Right renal pelvis (tissue), 4 donors: ENCODE measurements around the gene PARL. TPM values are rescaled to one million over a fixed set of nuclear protein-coding genes. Genes with fewer than 3 reads are reported as not detected.

Source experiments
- DNase-seq, 4 donors: peaks; one replicate each; pipeline ENCODE4 v3.0.0-alpha.2; 2013; ENCODE audit warnings: low read depth in 4 of 4, low spot score in 3 of 4, missing footprints in 1 of 4
- polyA plus RNA-seq, 4 donors: library from polyadenylated mRNA; unstranded; fragments of 120-200 nt; gene quantifications; one replicate each; pipeline ENCODE4 v1.2.1, GENCODE V29; 2013; ENCODE audit not compliant: insufficient read length in 4 of 4

Gene PARL
- polyA plus RNA-seq, 4 donors, result 55.1 to 63.9 (median 58.4) TPM

DNA sequence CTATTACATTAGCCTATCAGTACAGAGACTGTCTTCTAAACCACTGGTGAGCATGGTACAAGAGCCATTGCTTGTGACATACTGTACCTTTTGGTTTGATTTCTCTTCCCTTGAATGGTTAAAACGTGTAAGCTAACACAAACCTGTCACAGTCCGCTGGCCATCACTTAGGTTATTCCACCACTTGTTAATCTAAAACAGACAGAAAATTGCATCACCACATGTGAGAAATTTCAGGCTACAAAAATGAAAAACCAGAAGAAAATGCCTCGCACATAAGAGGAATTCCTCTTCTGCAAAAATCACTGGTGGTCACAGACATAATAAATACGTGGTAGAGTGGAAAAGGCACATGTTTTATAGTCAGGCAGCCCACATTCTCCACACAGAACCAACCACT, 22.1 kb downstream of the PARL start:
- no peak for DNase-seq

DNA sequence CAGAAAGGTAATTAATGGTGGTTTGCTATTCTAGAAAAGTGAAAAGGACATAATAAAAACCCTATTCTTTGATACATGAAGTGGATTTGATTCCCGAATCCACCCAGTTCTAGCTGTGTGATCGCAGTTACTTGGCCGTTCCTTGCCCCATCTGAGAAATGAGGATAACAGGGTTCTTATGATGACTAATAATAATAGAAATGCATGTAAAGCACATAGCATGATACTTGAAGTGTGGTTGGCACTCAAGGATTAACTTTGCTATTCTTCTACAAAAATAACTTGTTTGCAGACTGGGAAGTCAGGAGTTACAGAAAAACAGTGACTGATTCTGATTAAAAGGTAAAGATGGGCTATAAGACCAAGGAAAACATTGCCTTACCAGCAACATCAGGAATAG, 26.8 kb downstream of the PARL start:
- DNase-seq, result no peak

DNA sequence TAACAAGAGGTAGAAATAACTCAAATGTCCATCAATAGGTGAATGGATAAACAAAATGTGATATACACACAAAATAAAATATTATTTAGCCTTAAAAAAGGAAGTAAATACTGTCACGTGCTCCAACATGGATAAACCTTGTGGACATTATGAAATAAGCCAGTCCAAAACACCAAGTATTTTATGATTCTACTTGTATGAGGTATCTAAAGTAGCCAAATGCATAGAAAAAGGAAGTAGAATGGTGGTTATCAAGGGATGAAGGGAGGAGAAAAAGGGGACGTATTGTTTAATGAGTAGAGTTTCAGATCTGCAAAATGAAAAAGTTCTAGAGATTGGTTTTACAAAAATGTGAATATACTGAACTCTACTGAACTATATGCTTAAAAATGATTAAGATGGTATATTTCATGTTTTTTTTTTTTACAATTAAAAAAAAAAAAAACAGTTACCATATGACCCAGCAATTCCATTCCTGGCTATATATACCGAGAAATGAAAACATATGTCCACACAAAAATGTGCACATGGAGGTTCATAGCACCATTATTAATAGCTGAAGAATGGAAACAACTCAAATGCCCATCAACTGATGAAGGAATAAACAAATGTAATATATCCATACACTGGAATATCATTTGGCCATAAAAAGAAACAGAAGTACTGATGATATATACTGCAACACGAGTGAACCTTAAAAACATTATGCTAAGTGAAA, 30.2 kb downstream of the PARL start:
- DNase-seq, result no peak

DNA sequence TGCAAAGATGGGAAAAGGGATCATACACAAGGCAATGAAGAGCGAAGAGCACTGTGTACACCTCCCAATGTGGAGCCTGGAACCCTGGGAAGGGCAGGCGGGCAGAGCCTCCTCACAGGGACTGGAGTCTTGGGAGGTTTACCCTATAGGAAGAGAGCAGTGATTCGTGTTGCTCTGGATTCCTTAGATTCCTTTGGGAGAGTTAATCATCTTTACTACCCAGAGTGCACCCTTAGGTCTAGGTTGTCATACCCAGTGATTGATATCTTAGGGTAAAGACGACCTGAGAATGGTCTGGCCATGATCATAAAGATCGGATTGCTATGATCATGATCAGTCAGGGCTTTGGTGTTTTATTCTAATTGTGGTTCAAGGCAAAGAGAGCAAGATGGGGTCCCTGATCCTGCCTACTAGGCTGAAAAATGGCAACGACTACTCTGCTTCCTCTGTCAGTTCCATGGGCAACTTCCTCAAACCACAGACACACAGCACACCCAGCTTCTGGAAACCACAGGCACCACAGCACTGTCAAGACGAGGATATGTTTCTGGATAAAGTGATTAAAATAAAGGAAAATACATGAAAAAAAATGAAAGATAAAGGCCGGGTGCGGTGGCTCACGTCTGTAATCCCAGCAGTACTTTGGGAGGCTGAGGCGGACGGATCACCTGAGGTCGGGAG, 38.9 kb downstream of the PARL start:
- DNase-seq, result no peak

DNA sequence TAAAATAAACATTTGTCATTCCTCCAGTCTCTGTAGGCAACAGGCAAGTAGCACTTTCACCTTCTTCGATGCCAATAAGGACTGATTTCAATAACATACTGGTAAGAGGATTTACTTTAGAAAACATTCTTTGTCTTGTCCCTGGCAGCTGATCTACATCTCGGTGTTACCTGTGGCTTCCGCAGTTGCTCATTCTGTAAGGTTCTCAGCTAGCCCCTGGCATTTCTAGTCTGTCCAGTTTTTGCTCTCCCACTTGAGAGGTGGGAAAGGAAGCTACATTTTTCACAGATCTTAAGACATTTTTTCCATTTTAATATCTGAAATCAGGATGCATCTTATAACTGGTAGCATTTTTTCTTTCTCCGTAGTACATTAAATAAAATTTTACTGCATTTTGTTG, 39.6 kb downstream of the PARL start:
- no peak for DNase-seq

DNA sequence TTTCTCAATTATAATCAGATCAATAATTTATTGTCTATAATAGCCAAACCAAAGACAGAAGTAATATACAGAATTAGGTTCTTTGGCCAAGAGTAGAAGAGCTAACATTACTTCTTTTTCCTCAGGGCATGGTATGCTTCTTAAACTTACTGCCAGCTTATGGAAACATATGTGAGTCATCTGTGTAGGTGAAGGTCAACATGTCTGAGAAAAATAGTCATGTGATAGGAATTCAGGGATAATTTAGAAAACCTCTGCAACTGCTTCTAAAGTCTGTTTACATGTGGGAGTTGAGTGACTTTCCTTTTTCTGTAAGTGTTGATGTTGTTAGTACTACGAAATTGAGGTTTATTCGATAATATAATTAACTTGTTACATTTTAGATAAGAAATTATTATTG, 40.1 kb downstream of the PARL start:
- no peak for DNase-seq

DNA sequence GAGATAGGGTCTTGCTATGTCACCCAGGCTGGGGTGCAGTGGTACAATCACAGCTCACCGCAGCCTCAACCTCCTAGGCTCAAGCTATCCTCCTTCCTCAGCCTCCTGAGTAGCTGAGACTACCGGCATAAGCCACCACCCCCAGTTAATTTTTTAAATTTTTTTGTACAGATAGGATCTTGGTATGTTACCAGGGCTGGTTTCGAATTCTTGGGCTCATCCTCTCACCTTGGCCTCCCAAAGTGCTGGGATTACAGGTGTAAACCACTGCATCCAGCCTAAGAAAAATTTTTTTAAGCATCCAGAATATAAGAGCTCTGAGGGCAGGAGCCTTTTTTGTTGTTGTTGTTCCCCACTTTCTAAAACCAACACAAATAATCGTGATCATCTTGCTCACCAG, 44.9 kb downstream of the PARL start:
- DNase-seq, result no peak

DNA sequence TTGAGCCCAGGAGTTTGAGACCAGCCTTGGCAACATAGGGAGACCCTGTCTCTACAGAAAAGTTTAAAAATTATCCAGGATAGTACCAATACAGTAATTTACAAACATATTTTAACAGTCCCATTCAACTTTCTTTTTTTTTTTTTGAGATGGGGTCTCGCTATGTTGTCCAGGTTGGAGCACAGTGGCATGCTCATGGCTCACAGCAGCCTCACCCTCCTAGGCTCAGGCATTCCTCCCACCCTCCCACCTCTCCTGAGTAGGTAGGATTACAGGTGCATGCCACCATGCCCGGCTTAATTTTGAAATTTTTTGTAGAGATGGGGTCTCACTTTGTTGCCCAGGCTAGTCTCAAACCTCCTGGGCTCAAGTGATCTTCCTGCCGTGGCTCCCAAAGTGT, 46.8 kb downstream of the PARL start:
- DNase-seq, result no peak

DNA sequence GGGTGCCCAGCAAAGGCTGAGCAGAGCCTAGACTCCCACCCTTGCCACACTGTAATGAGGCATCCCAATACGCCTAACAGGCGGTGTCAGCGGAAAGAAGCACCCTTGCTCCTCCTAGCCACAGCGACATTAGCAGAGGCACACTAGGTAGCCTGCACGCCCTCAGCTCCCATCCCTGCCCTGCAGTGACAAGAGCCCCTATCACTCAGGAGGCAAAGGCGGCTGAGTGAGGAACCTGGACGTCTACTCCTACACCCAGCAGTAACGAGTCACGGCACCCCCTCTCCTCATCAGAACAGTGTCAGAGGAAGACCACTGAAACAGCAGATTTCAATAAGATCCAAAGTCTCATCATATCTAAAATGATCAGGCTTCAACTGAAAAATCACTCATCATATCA, 47.3 kb downstream of the PARL start:
- DNase-seq, result no peak

DNA sequence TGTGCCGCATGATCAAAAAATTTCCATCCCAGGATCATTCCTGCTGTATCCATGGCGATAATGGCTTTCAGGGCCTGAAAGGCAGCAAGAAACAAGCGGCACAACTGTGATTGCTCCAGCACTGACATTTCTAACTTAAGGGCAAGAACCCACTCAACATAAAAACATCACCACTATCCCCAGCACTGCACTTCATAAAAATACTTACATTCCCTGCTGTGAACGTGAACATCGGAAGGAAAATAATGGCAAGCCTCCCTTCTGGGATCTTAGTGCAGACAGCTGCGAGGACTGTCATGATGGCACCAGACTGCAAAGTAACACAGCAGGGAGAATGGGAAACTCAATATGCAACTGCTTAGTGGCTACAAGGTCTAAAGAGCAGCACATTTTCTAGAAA, 51.2 kb downstream of the PARL start:
- no peak for DNase-seq

DNA sequence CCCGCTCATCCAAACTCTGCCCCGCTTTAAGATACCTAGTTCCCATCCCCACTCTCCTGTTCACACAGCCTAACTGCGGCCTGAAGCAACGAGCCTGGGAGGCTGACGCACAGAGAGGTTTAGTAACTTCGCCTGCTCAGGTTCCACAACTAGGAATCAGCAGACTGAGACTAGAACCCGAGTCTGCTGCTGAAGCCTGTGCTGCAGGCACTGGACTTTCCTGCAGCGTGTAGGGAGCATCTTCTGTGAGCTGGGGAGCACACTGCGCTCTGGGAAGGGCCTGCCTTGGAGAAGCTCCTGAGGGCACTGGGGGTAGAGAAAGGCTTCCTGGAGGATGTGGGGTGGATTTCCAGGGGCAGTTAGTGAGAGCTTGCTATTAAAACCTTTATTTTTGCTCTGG, 54.5 kb downstream of the PARL start:
- no peak for DNase-seq

DNA sequence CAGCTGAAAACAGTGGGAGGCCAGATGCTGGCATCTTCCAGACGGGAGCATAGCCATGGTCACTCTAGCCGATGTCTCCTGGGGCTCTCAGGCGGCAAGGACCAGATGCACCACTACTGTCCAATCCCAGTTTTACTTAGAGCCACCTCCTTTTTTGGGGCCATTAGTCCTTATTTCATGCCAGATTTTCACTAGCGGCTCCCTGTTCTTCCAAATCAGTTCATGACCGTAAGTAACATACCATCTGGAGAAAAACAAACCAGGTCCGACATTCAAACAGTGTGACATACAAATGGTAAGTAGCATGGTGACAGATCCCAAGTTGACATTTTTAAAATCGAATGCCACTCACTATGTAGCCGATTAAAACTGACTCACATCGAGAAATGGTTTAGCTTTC, 55.2 kb downstream of the PARL start:
- no peak for DNase-seq

DNA sequence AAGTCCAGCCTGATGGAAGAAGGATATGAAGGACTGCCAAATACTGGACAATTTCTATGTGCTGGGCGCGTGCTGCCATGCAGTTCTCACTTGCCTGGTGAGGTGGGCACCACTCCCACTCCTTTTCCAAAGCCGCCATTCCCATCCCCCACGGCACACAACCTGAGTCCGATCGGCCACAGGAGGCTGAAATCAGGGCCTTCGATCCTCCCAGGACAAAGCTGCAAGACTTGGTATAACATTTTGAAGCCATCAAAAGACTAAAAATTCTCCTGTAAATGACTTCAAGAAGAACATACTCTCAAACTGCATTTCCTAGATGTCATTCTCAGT, 56.2 kb downstream of the PARL start:
- DNase-seq, result no peak

DNA sequence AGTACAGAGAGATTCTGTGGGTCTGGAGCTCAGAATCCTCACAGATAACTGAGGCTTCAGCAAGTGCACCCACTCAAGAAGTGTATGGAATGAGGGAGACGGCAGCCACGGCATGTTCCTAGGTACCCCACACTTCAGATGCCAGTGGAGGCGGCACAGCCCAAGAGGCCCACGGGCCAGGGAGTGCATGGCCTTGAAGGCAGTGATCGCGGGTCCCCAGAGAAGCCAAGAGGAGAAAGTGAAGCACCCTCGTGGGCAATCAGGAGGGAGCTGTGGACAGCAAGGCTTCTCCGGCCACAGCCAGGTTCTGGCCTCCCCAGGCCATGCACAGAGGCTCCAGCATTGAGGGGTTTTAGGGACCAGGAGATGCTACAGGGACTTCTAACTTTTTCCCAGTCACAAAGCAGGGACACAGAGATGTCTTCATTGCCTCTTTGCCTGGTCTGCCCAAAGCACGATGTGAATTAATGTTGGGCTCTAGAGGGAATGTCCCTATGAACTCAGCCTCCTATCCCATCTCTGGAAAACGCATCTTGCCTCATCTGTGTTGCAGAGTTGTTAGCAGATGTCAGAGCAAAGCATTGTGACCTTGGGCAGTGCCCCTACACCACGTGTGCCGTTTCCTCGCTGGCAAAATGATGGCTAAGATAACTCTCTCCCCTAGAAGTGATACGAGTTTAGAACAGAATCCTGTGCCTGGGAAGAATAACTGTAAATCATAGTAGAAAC, 56.7 kb downstream of the PARL start:
- DNase-seq, result no peak

DNA sequence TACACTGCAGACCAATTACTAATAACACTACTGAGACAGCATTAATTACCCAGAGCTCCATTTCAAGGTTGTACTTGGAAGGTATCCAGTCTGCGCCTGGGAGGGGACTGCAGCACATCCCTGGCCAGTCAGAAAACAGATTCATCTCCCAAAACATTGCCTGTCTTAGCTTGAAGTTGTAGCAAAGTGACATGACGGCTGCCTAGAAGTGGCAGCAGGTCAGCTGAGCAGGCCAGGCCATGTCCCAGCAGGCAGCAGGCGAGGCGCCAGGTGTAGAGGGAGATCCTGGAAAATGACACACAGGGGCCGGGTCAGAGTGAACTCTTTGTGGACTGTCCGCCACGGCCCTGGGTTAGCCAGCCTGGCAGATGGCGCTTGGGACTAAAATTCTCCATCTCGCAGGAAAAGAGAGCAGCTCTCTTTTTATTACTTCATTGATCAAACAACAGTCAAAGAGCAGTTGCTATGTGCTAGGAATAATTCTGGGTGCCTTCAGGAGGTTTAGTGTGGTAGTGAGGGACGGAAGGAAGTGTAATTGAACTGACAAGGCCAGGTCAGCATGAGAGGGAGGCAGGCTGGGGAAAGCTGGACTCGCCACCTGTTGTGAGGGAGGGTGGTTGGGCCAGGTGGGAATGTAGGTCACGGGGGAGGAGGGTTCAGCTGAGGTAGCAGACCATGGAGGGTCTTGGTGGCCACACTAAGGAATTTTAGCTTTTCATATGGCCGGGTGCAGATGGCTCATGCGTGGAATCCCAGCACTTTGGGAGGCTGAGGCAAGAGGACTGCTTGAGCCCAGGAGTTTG, 58.0 kb downstream of the PARL start:
- no peak for DNase-seq

DNA sequence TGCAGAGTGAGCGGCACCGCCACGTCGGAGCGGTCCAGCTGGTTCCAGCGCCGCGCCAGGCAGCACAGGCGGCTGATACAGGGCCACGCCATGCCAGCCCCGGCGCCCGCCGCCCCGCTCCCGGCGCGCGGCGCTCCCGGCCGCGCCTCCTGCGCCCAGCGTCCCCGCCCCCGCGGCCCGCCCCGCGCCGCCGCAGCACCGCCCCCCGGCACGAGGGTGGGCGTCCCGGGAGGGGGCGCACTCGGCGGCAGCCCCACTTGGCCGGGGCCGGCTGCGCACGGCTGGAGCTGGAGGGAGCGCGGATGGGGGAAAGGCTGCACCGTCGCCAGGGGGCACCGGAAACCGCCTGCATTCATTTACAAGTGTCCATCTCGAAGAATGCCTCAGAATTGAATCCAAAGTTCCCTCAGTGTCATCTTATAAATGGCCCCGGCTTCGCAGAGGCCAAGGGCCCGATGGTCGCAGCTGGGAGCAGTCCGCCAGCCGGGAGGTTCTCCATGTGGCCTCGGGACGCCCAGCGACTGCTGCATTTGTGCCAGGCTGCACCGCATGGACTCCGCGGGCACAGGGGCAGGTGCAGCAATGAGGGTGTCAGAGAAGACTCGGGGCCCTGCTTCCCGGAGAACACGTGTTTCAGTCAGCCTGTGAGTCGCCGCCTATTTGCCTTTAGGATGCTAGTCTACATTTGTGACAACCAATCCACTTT, 59.1 kb downstream of the PARL start, which contains the start of gene MAP6D1:
MAP6D1 (minus strand) TSS at position 122 of the 706 bp plus-strand sequence; CDS start at position 92, 30 bp downstream.
- peak in 3 of 4 donors; percentile 33 to 44 (median 41) for DNase-seq

DNA sequence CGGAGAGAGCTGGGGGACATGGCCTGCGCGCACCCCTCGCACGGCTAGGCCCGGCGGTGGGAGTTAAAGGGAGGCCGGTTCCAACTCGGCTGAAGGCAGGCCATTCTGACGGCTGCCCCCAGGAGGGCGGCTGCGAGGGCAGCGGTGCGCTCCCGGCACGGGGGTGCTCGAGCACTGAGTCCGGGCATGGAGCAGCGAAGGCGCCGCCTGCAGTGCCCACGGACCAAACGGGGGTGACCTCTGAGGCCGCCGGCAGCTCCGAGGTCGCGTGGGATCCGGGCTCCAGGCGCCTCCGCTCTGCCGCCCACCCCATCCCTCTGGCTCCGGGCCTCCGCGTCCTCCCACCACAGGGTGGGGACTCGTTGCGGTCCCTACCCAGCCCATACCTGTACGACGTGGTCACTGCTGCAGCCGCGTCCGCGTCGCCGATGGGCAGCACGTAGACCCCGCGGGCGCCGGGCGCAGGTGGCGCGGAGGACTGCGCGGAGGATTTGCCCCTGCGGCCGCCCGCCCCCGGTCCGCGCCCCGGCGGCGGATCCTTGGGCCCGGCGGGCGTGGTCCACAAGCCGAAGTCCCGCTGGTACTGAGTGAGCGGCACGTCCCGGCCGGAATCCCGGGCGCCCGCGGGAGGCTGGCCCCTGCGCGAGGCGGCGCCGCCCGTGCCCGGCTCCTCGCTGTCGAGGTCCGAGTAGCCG, 59.8 kb downstream of the PARL start:
- DNase-seq, result no peak

DNA sequence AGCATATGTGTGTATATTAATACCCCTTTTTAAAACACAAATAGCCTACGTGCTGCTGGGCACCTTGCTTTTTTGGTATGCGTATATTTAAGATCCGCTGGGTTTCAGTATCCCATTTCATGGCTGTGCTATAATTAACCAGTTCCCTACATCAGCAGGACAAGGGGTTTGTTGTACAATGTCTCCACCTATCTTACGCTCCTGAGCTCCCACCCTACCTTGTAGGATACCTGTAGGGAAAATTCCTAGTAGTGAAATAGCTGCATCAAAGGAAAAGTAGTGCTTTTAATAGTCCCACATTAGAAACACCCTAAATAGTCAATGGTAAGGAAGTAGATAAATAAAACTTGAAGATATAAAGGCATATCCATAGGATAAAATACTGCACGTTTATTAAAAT, 60.7 kb downstream of the PARL start:
- DNase-seq, result no peak

DNA sequence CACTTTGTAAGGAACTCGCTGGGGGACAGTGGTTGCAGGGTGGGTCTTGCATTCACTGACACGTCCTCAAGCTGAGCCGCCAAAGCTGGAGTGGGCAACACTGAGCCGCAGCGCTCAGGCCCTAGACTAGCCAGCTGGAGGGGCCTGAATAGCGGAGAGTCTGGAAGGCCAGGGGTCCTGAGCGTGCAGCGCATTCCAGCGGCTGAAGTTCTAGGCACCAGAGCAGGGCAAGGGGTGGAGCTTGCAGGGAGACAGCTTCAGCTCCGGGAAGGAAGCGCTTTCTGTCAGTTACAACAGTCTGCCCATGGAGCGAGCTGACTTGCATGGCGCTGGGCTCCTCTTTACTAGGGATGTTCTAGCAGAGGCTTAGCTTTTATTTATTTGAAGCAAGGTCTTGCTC, 62.0 kb downstream of the PARL start:
- DNase-seq, result no peak

DNA sequence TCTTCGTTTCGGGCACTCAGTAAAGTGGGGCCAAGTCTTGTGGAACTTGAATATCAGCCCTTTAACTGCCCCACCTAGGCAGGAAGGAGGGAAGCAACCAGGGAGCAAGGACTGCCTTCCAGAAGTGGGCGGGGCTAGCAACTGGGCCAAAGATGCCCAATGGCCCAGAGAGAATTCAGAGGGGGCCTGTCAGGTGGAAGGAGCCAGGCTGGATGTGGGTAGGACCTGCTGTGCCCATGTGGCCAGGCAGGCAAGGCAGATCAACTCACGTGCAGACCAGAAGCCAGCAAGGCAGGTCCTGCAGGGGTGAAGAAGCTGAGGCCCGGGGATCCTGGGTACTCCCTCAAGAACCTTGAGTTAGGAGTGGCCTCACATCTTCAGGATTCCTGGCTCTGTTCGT, 64.8 kb downstream of the PARL start:
- no peak for DNase-seq
